ENCODE results near the gene HEATR5A.

DNA sequence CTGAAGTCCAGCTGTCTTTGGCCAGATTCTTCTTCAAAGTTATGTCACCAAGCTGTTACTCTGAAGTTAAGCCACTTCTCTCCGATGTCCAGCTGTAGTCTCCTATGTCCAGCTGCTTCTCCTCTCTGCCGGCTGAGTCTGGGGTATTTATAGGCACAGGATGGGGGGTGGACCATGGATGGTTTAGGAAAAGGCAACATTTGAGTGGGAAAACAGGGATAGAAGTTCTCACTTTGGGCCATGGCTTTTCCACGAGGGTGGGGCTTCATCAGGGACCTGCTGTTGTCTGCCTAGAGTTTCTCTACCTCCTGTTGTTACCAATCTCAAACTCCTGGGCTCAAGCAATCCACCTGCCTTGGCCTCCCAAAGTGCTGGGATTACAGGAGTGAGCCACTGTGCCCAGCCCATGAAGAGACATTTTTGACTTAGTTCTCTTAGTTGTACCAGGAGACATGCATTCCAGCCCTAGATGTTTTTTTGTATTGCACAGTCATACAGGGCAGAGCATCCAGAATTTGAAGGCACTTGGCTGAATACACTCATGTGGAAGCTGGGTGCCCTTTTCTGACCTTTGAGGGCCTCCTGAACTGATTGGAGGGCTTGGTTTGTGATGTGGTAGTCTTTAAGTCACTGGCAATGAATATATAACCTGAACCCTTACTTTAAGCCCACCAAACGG, 132.9 kb downstream of the HEATR5A start:
- TF ChIP-seq, protein P1, sequence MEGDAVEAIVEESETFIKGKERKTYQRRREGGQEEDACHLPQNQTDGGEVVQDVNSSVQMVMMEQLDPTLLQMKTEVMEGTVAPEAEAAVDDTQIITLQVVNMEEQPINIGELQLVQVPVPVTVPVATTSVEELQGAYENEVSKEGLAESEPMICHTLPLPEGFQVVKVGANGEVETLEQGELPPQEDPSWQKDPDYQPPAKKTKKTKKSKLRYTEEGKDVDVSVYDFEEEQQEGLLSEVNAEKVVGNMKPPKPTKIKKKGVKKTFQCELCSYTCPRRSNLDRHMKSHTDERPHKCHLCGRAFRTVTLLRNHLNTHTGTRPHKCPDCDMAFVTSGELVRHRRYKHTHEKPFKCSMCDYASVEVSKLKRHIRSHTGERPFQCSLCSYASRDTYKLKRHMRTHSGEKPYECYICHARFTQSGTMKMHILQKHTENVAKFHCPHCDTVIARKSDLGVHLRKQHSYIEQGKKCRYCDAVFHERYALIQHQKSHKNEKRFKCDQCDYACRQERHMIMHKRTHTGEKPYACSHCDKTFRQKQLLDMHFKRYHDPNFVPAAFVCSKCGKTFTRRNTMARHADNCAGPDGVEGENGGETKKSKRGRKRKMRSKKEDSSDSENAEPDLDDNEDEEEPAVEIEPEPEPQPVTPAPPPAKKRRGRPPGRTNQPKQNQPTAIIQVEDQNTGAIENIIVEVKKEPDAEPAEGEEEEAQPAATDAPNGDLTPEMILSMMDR (IDR thresholded peaks at IDR 0.05): no peak
- no peak for TF ChIP-seq POLR2A (IDR thresholded peaks at IDR 0.05)
